GM12878 (cell line): ENCODE data around the gene GPRIN2.
"Not testable (repeated sequence)": the region's sequence is repeated elsewhere in the genome, so short reads cannot be mapped to it uniquely, and the experiment has no call there.

ENCODE experiments used
- POLR2A ChIP-seq: IDR thresholded peaks from 2 replicates; pipeline ENCODE4 v1.6.1; 2011; ENCODE audit warnings: low read depth, mild to moderate bottlenecking, low read length
- ZNF274 ChIP-seq: IDR thresholded peaks from one replicate; pipeline ENCODE4 v1.8.0; 2011; ENCODE audit not compliant: insufficient read length, insufficient read depth

DNA sequence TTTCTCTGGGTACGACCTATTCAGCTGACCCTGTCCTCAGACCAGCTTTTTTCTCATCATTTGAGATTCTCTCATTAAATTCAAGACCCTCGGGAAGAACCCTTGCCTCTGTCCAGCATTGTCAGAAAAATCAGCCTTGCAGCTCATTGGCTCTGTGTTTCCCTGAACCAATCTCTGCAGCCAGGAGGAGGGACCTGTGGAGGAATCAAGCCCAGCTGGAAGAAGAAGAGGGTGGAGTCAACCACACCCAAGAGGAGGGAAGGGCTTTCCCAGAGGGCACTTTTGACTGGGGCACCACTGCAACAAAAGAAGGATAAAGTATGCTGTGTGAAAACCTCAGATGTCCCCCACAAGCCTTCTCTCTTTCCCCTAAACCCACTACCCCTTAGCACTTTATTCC, 14.2 kb upstream of the GPRIN2 start:
- not testable (repeated sequence) for TF ChIP-seq POLR2A, ZNF274
